Transverse colon (tissue), 4 donors: ENCODE measurements around the gene BACH2. TPM values are rescaled to one million over a fixed set of nuclear protein-coding genes. Genes with fewer than 3 reads are reported as not detected.
"Not testable (repeated sequence)": the region's sequence is repeated elsewhere in the genome, so short reads cannot be mapped to it uniquely, and the experiment has no call there.

ENCODE experiments used
- DNase-seq: peaks from one replicate; pipeline ENCODE4 v3.0.0-alpha.2; 2019
- H3K27ac ChIP-seq, 4 donors: fragments of 200-600 bp; sonication (generic); 2 replicates each; pipeline ENCODE4 v1.5.1; 2016 to 2018; ENCODE audit warnings: inconsistent platforms in 4 of 4
- H3K27me3 ChIP-seq: fragments of 200-600 bp; sonication (generic); 2 replicates; pipeline ENCODE4 v1.5.1; 2017; ENCODE audit warnings: inconsistent platforms
- H3K36me3 ChIP-seq, 4 donors: fragments of 200-600 bp; sonication (generic); 2 replicates each; pipeline ENCODE4 v1.5.1; 2017 to 2019; ENCODE audit warnings: inconsistent platforms in 4 of 4
- H3K4me1 ChIP-seq, 4 donors: fragments of 200-600 bp; sonication (generic); 2 replicates each; pipeline ENCODE4 v1.5.1; 2017 to 2020; ENCODE audit warnings: inconsistent platforms in 4 of 4
- H3K4me3 ChIP-seq, 4 donors: fragments of 200-600 bp; sonication (generic); 1 replicate in 1 of 4; 2 replicates in 3 of 4; pipeline versions ENCODE4 v1.5.1 to v1.6.1; 2017 to 2019; ENCODE audit warnings: inconsistent platforms in 4 of 4
- H3K9me3 ChIP-seq, 2 donors: fragments of 200-600 bp; sonication (generic); 2 replicates each; pipeline ENCODE4 v1.5.1; 2017 to 2019; ENCODE audit warnings: inconsistent platforms in 2 of 2
- CTCF ChIP-seq, 5 experiments: fragments of 200-600 bp in 3 of 5; fragments of 450-650 bp in 2 of 5; sonication (generic) in 3 of 5; IDR thresholded peaks; 1 replicate in 2 of 5; 2 replicates in 3 of 5; pipeline ENCODE4 v1.5.1; 2016 to 2017; ENCODE audit warnings: antibody characterized with exemption in 5 of 5, inconsistent platforms in 3 of 5, mild to moderate bottlenecking in 2 of 5, moderate library complexity in 1 of 5
- EP300 ChIP-seq: sonication (generic); formaldehyde crosslinking; IDR thresholded peaks from one replicate; pipeline ENCODE4 v1.6.1; 2017; ENCODE audit warnings: antibody characterized with exemption, low read depth
- POLR2A ChIP-seq: fragments of 450-650 bp; IDR thresholded peaks from one replicate; pipeline ENCODE4 v1.6.1; 2016; ENCODE audit warnings: antibody characterized with exemption, mild to moderate bottlenecking, moderate library complexity
- POLR2AphosphoS5 ChIP-seq, 3 donors: sonication (generic); formaldehyde crosslinking; IDR thresholded peaks; one replicate each; pipeline ENCODE4 v1.6.1; 2016; ENCODE audit warnings: antibody characterized with exemption in 3 of 3
- WGBS, 2 donors: methylation state at CpG; one replicate each; pipeline ENCODE4 v1.1.5; 2018; ENCODE audit warnings: low coverage in 1 of 2; 5-methylcytosine and 5-hydroxymethylcytosine counted together
- in situ Hi-C, 4 donors: fragments of 200-750 bp; cut with MboI; loops; one replicate each; pipeline versions ENCODE4 v1.15.0 to v1.15.1; 2017; ENCODE audit warnings: low sequenced_read_pairs in 3 of 4, low pct_ligation_motif_present in 1 of 4, low pct_unique_long_range_greater_than_20kb in 1 of 4
- intact Hi-C: fragments of 100-400 bp; cut with DNase I; formaldehyde crosslinking; loops from one replicate; pipeline ENCODE4 v1.15.1; 2023; ENCODE audit warnings: low total_unique reads
- total RNA-seq, 4 donors: library from RNA; depleted of rRNA; stranded (reverse); fragments of >200 nt; gene quantifications; one replicate each; pipeline ENCODE4 v1.1.0, GENCODE V29; 2016

The BACH2 gene
- total RNA-seq, 4 donors from 2014 or later, result 0.20 to 7.5 (median 2.4) TPM

- 68 to 70% methylated on average over 2 to 3 of the region's 3 CpGs for WGBS, 2 donors
- Histone ChIP-seq H3K9me3 (no peaks in the 10 kb centered on the region), H3K4me3 (no peak overlapping the region), H3K36me3 (no peaks in the 10 kb centered on the region), H3K27ac (no peak overlapping the region), H3K4me1 (peaks cover 0 to 27% (median 5%) of the 10 kb centered on the region in 4 donors), H3K27me3 (no peaks in the 10 kb centered on the region)
- TF ChIP-seq EP300, result no peak
- TF ChIP-seq POLR2A, result no peak
- TF ChIP-seq CTCF (IDR thresholded peaks at IDR 0.05), result no peak
- no peak for TF ChIP-seq POLR2AphosphoS5 (IDR thresholded peaks at IDR 0.05)
- in situ Hi-C loops, result no loop called here
- no peak for DNase-seq
- intact Hi-C loops, result no loop called here
Observed at GRCh38 chr6:90036963-90037362, 259.7 kb downstream of the BACH2 start.

GRCh38 chr6:90035047-90035723 lies 261.5 kb downstream of the BACH2 start:
- no peaks in the 10 kb centered on the region for H3K36me3 ChIP-seq
- H3K27ac ChIP-seq, result no peak overlapping the region
- TF ChIP-seq EP300, result no peak
- no peak for TF ChIP-seq POLR2AphosphoS5 (IDR thresholded peaks at IDR 0.05)
- TF ChIP-seq POLR2A, result no peak
- TF ChIP-seq CTCF (IDR thresholded peaks at IDR 0.05), result no peak
- no peaks in the 10 kb centered on the region for H3K27me3 ChIP-seq
- no peak for DNase-seq
- no peaks in the 10 kb centered on the region for H3K9me3 ChIP-seq
- intact Hi-C loops (no loop called here), in situ Hi-C loops (no loop called here)
- WGBS, 2 donors, result 58 to 77% methylated on average over 3 of the region's 3 CpGs
- peaks cover 0 to 27% (median 5%) of the 10 kb centered on the region in 4 donors for H3K4me1 ChIP-seq
- H3K4me3 ChIP-seq, result no peak overlapping the region

DNA sequence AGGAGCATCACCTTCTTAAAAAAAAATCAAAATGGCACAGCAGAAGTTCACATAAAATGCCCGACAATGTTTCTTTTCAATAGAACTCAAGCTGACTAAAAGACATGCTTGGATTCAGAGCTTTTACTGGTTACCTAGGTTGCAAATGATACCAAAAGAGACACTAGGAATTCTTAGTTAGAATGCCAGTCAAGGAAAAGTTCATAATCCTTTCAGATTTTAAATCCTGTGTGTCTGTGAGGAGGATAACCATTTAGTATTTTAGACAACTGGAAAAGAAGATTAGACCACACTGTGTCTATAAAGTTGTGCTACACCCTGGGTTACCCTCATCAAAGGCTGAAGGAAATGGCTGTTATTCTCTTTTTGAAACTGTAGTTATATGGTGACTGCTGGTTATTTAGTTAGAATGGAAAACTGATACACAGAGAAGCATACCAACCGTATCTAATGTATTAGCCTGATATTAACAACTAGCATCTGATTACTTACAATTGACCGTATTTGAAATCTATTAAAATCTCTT lies 262.8 kb downstream of the BACH2 start:
- no peaks in the 10 kb centered on the region for H3K27me3 ChIP-seq
- no peaks in the 10 kb centered on the region for H3K9me3 ChIP-seq
- WGBS, 2 donors, result 75 to 90% methylated on average over 3 of the region's 3 CpGs
- in situ Hi-C loops, result no loop called here
- no peak overlapping the region for H3K4me3 ChIP-seq
- peaks cover 0 to 21% (median 5%) of the 10 kb centered on the region in 4 donors for H3K4me1 ChIP-seq
- H3K36me3 ChIP-seq, result no peaks in the 10 kb centered on the region
- H3K27ac ChIP-seq, result no peak overlapping the region
- intact Hi-C loops, result no loop called here
- DNase-seq, result no peak
- TF ChIP-seq CTCF (IDR thresholded peaks at IDR 0.05) (no peak), POLR2AphosphoS5 (IDR thresholded peaks at IDR 0.05) (no peak)

- intact Hi-C loops, DNase-seq: not testable (repeated sequence)
- H3K4me1 ChIP-seq, result peaks cover 0 to 15% (median 5%) of the 10 kb centered on the region in 4 donors
Observed at GRCh38 chr6:90032489-90033212, 264.0 kb downstream of the BACH2 start.

More at GRCh38 chr6:90032489-90033212, 264.0 kb downstream of the BACH2 start:
- in situ Hi-C loops, H3K4me3 ChIP-seq, H3K27ac ChIP-seq, H3K36me3 ChIP-seq, H3K27me3 ChIP-seq, H3K9me3 ChIP-seq: not testable (repeated sequence)
- 85 to 92% methylated on average over 2 to 5 of the region's 5 CpGs for WGBS, 2 donors
